Rectal smooth muscle tissue (tissue), 1 donor: Measurements from ENCODE around the gene TCEAL4.

ENCODE experiments used
- H3K27ac ChIP-seq: one replicate; pipeline ENCODE4 v1.7.0; 2013; ENCODE audit warnings: low read depth, low read length, inconsistent platforms
- H3K27me3 ChIP-seq: one replicate; pipeline ENCODE4 v1.7.0; 2013; ENCODE audit warnings: low read length; ENCODE audit not compliant: control insufficient read depth, insufficient read depth
- H3K36me3 ChIP-seq: one replicate; pipeline ENCODE4 v1.7.0; 2013; ENCODE audit warnings: low read length; ENCODE audit not compliant: control insufficient read depth, insufficient read depth
- H3K4me1 ChIP-seq: one replicate; pipeline ENCODE4 v1.7.0; 2013; ENCODE audit warnings: low read length; ENCODE audit not compliant: control insufficient read depth, insufficient read depth
- H3K4me3 ChIP-seq: one replicate; pipeline ENCODE4 v1.7.0; 2013; ENCODE audit warnings: low read length
- H3K9ac ChIP-seq: one replicate; pipeline ENCODE4 v1.7.0; 2013; ENCODE audit warnings: low read length

The TCEAL4 gene

DNA sequence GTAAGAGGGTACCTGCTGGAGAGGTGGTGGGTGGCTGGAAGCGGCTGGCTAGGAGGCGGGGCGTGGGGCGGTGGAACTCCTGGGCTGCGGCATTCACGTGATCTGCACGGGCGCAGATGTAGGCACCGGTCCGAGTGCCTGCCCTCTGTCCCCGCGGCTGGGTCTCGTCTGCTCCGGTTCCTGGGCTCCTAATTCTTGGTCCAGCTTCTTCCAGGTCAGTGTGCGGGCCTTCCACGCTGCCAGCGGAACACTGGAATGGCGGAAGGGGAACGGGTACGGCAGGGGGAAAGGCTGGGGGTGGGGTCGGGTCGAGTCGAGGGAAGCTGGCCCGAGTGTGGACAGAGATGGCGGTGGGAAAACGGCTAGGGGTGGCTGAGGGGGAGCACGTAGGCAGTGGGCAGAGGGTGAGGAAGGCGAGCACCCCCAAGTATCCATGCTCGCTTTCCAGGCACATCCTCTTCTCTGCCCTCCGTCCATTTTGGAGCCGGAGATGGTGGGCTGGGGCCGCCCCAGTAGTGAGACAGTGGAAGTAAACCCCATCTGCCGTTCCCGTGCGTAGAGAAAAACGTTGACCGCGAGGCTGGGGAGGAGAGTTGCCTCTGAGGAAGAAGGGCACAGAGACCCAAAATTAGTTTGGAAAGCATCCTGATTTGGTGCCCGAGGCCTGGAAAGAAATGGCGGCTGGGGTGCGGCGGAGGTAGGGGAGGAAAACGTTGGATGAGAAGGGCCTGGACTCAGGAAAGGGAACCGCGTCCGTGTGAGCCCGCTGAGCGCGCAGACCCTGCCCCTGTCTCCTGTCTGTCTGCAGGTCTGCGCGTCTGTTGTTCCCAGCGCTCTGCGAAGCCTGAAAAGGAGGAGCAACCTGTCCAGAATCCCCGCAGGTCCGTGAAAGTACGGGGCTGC is at the start of gene TCEAL4:
TSS of gene TCEAL4 (plus strand) at position 105 of the 903 bp plus-strand sequence. CDS start 1,161 bp downstream, outside the sequence.
- Histone ChIP-seq H3K9ac (peak within 1 kb of the TSS; percentile 93), H3K4me3 (peak within 1 kb of the TSS; percentile 93), H3K4me1 (no peaks in the 10 kb centered on the region), H3K27me3 (no peaks in the 10 kb centered on the region), H3K36me3 (no peaks in the 10 kb centered on the region), H3K27ac (peak within 1 kb of the TSS; percentile 94)

- Histone ChIP-seq H3K27ac (no peak overlapping the region), H3K4me3 (no peak overlapping the region), H3K4me1 (no peaks in the 10 kb centered on the region)
Observed at GRCh38 chrX:103536071-103536470, 49.2 kb upstream of the TCEAL4 start.

GRCh38 chrX:103536732-103537131 is 48.6 kb upstream of the TCEAL4 start:
- Histone ChIP-seq H3K4me1 (no peaks in the 10 kb centered on the region), H3K4me3 (no peak overlapping the region), H3K27me3 (peaks cover 2% of the 10 kb centered on the region), H3K27ac (no peak overlapping the region), H3K36me3 (no peaks in the 10 kb centered on the region), H3K9ac (no peak overlapping the region)

More at GRCh38 chrX:103536071-103536470, 49.2 kb upstream of the TCEAL4 start:
- Histone ChIP-seq H3K9ac (no peak overlapping the region), H3K36me3 (no peaks in the 10 kb centered on the region), H3K27me3 (peaks cover 2% of the 10 kb centered on the region)

DNA sequence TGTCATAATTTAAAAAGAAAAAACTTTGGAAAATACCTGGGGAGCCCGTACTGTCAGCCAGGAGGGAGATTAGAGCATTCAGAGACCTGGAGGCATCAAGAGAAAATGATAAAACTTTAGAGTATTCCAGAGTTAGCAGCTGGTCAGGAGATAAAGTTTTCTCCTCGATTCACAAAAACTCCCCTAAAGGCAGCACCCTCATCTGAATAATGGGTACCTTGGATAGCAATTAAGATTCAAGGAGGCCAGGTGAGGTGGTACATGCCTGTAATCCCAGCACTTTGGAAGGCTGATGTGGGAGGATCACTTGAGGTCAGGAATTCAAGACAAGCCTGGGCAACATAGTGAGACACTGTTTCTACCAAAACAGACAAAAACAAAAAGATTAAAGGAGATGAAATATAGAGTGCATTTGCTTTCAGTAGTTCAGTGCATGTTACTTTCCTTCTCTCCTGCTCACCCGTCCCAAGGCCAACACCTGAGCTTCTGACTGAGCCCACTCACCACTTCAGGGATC is 47.4 kb upstream of the TCEAL4 start:
- no peak overlapping the region for H3K27ac ChIP-seq
- no peaks in the 10 kb centered on the region for H3K4me1 ChIP-seq
- no peak overlapping the region for H3K4me3 ChIP-seq
- H3K36me3 ChIP-seq = no peaks in the 10 kb centered on the region
- peaks cover 2% of the 10 kb centered on the region for H3K27me3 ChIP-seq
- no peak overlapping the region for H3K9ac ChIP-seq

GRCh38 chrX:103538728-103539127 is 46.6 kb upstream of the TCEAL4 start:
- no peak overlapping the region for H3K4me3 ChIP-seq
- no peaks in the 10 kb centered on the region for H3K4me1 ChIP-seq
- no peak overlapping the region for H3K9ac ChIP-seq
- no peaks in the 10 kb centered on the region for H3K36me3 ChIP-seq
- H3K27ac ChIP-seq = no peak overlapping the region
- H3K27me3 ChIP-seq = peaks cover 2% of the 10 kb centered on the region

DNA sequence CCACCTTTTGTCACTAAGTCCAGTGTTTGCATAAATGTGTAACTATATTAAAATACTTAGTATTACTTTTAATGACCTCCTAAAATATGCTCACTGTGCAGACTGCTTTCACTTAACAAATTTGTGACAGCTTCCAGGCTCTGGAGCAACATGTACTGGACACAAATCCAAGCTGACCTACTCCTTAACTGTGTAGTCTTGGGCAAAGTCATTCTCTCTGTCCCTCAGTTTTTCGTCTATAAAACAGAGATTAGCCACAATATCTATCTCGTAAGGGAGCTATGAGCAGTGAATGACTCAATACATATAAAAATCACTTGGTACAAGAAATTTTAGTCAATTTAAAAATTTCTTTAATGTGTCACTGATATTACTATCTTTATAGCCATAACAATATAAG is 45.6 kb upstream of the TCEAL4 start:
- H3K27ac ChIP-seq = no peak overlapping the region
- H3K36me3 ChIP-seq = no peaks in the 10 kb centered on the region
- no peak overlapping the region for H3K4me3 ChIP-seq
- no peaks in the 10 kb centered on the region for H3K4me1 ChIP-seq
- no peak overlapping the region for H3K9ac ChIP-seq
- H3K27me3 ChIP-seq = peaks cover 2% of the 10 kb centered on the region

DNA sequence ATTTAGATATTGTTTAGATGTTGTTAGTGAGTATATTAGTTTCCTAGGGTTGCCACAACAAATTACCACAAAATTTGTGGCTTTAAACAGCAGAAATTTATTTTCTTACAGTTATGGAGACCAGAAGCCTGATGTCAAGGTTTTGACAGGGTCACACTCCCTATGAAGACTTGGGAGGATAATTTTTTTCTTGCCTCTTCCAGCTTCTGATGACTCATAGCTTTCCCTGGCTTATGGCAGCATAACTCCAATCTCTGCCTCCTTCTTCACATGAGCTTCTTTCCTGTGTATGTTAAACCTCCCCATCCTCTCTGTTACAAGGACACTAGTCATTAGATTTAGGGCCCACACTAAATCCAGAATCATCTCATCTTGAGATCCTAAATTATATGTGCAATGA is 45.2 kb upstream of the TCEAL4 start:
- no peaks in the 10 kb centered on the region for H3K36me3 ChIP-seq
- no peak overlapping the region for H3K9ac ChIP-seq
- peaks cover 2% of the 10 kb centered on the region for H3K27me3 ChIP-seq
- no peak overlapping the region for H3K4me3 ChIP-seq
- no peaks in the 10 kb centered on the region for H3K4me1 ChIP-seq
- no peak overlapping the region for H3K27ac ChIP-seq

DNA sequence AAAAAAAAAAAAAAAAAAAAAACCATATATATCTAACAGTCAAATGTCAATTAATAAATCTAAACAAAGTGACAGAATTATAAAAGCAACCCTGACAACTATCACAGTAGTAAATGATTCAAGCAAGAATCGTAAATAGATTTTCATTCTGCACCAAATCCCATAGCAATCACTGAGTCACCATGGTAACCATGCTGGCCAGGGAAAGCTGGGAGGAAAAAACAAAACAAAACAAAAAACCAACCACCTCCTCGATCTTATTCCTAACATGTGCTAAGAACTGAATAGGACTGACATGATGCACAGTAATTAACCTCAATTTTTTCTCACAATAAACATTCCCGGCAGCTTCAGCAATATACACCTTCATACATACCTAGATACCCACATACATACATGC is 35.4 kb upstream of the TCEAL4 start:
- no peak overlapping the region for H3K9ac ChIP-seq
- no peaks in the 10 kb centered on the region for H3K36me3 ChIP-seq
- no peaks in the 10 kb centered on the region for H3K27me3 ChIP-seq
- H3K4me3 ChIP-seq = no peak overlapping the region
- no peak overlapping the region for H3K27ac ChIP-seq
- no peaks in the 10 kb centered on the region for H3K4me1 ChIP-seq

- Histone ChIP-seq H3K4me1 (no peaks in the 10 kb centered on the region), H3K27ac (no peak overlapping the region)
Observed at GRCh38 chrX:103550415-103551051, 34.8 kb upstream of the TCEAL4 start.

DNA sequence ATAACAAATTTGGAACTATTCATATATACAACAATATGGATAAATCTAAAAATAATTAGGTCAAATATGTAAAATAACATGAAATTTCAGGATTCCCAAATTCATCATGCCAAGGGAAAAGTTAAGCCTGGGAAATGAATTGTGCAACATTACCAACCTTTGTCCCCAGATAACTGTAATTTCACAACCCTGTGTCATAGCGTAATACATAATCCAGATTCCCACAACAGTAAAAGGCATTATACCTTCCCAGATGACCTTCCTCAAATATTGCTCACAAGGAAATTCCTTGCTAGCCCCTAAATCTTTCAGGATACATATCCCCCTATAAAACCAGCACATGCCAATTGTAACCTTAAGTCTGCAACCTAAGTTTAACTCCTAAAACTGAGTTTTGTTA is 33.1 kb upstream of the TCEAL4 start:
- Histone ChIP-seq H3K36me3 (no peaks in the 10 kb centered on the region), H3K27ac (no peak overlapping the region), H3K27me3 (no peaks in the 10 kb centered on the region), H3K4me1 (no peaks in the 10 kb centered on the region), H3K9ac (no peak overlapping the region), H3K4me3 (no peak overlapping the region)

More at GRCh38 chrX:103550415-103551051, 34.8 kb upstream of the TCEAL4 start:
- Histone ChIP-seq H3K9ac (no peak overlapping the region), H3K36me3 (no peaks in the 10 kb centered on the region), H3K27me3 (no peaks in the 10 kb centered on the region), H3K4me3 (no peak overlapping the region)

- H3K27ac ChIP-seq = no peak overlapping the region
- H3K4me3 ChIP-seq = peak overlapping the region; percentile 49
Observed at GRCh38 chrX:103554687-103555424, 30.5 kb upstream of the TCEAL4 start.

GRCh38 chrX:103556963-103557612 is 28.2 kb upstream of the TCEAL4 start:
- no peak overlapping the region for H3K27ac ChIP-seq
- no peaks in the 10 kb centered on the region for H3K36me3 ChIP-seq
- no peaks in the 10 kb centered on the region for H3K4me1 ChIP-seq
- no peak overlapping the region for H3K4me3 ChIP-seq
- H3K9ac ChIP-seq = no peak overlapping the region
- no peaks in the 10 kb centered on the region for H3K27me3 ChIP-seq

More at GRCh38 chrX:103554687-103555424, 30.5 kb upstream of the TCEAL4 start:
- Histone ChIP-seq H3K27me3 (no peaks in the 10 kb centered on the region), H3K4me1 (no peaks in the 10 kb centered on the region), H3K36me3 (no peaks in the 10 kb centered on the region), H3K9ac (no peak overlapping the region)
